Activated CD8-positive, alpha-beta memory T cell treated with anti-CD3 and anti-CD28 coated beads, Interleukin-2, amount 50 U/mL, for 24 hours (primary cell): ENCODE data around the gene FLOT1.

Experiments used
- DNase-seq: peaks from one replicate; pipeline ENCODE4 v3.0.0-alpha.2; 2020; ENCODE audit errors: extremely low read depth

The FLOT1 gene

DNA sequence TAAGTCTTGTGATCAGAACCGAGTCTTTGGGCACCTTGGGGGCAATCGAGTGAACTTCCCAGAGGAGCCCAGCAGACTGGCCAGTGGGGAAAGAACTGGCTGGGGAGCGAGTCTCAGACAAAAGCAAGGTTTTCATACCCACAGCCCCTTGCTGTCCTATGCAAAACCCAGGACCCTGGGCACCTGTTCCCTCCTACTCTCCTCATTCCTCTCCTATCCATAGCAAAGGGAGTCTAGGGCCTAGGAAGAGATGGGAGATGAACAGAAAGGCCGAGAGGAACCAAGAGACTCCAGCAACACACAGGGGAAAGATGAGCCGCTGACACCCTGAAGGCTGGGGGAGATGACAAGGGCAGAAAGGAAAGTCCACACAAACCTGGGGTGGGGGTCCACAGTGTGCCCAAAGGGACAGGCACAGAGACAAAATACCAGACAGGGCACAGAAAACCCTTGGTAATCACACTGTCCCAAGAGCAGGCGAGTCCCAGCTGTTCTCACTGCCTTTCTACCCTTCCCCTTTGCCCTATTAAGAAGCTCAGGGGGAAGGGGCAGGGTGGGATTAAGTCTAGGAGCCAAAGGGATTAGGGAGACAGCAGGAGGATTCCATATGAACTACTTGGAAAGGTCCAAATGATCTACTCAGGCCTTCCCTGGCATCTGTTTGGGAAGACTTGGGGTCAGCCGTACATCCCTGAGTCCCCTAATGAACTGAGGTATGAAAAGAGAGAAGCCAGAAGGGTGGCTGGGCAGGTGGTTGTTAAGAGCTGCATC is 62.5 kb downstream of the FLOT1 start:
- DNase-seq, result no peak

GRCh38 chr6:30678964-30679726 is 63.3 kb downstream of the FLOT1 start:
- DNase-seq, result peak; percentile 70
